ENCODE measurements around the gene SETD6.
A peak's percentile ranks its signal among the peaks of the same experiment; 100 is the strongest.

Gene SETD6

GRCh38 chr16:58494981-58495520 lies 20.3 kb upstream of the SETD6 start:
- DNase-seq = peak; percentile 55

- no peak for DNase-seq
Measured at GRCh38 chr16:58495521-58496331, 19.6 kb upstream of the SETD6 start.

GRCh38 chr16:58497468-58497867 lies 17.8 kb upstream of the SETD6 start:
- no peak for DNase-seq

GRCh38 chr16:58497935-58498334 lies 17.4 kb upstream of the SETD6 start:
- no peak for DNase-seq

GRCh38 chr16:58498341-58499091 lies 16.8 kb upstream of the SETD6 start:
- DNase-seq = no peak

GRCh38 chr16:58499092-58499511 lies 16.2 kb upstream of the SETD6 start:
- DNase-seq = no peak

GRCh38 chr16:58499615-58500351 lies 15.5 kb upstream of the SETD6 start, which contains the start of gene NDRG4:
Gene NDRG4 (plus strand): TSS chr16:58500143. CDS start chr16:58500249, 106 bp downstream.
- DNase-seq = no peak

GRCh38 chr16:58500430-58501241 lies 14.7 kb upstream of the SETD6 start:
- DNase-seq = no peak

GRCh38 chr16:58501242-58502131 lies 13.8 kb upstream of the SETD6 start:
- DNase-seq = peak; percentile 60

GRCh38 chr16:58502217-58502921 lies 12.9 kb upstream of the SETD6 start:
- DNase-seq = no peak

GRCh38 chr16:58503166-58503862 lies 12.0 kb upstream of the SETD6 start:
- DNase-seq = no peak

- no peak for DNase-seq
Measured at GRCh38 chr16:58503863-58504688, 11.2 kb upstream of the SETD6 start.

GRCh38 chr16:58506241-58507194 lies 8.8 kb upstream of the SETD6 start:
- no peak for DNase-seq

- DNase-seq = no peak
Measured at GRCh38 chr16:58507195-58507962, 7.9 kb upstream of the SETD6 start.

GRCh38 chr16:58507963-58508670 lies 7.2 kb upstream of the SETD6 start:
- no peak for DNase-seq

GRCh38 chr16:58508671-58509251 lies 6.6 kb upstream of the SETD6 start:
- no peak for DNase-seq
